Measurements from ENCODE around the gene SWI5. TPM values are rescaled to one million over a fixed set of nuclear protein-coding genes. Genes with fewer than 3 reads are reported as not detected.

SWI5 gene
- total and polyA plus RNA-seq, 9 of the 15 experiments (the other 6 are each of a cell fraction or from before 2014, with no cell fraction given), result 62.8 to 133 (median 95.9) TPM

GRCh38 chr9:128296340-128297220, 20.5 kb downstream of the SWI5 start (continued):
- 0 out of 2 replicates have a peak, but pooled peaks have one; percentile 60 for TF ChIP-seq RREB1 (CRISPR knock-in tag; IDR thresholded peaks at IDR 0.05)
- TF ChIP-seq VEZF1 (CRISPR knock-in tag; IDR thresholded peaks at IDR 0.05), result peak; percentile 72
- peak; percentile 36 for TF ChIP-seq ZBTB17 (CRISPR knock-in tag; IDR thresholded peaks at IDR 0.05)
- peak; percentile 93 for TF ChIP-seq JUND (IDR thresholded peaks at IDR 0.05; ENCODE audit: borderline replicate concordance, low read depth, low read length)
- TF ChIP-seq JUND (tag; IDR thresholded peaks at IDR 0.05; ENCODE audit: borderline replicate concordance, low read depth, low read length), result peak; percentile 91; the same call in 1 of the 3 replicates
- no peak for TF ChIP-seq ZNF263 (CRISPR knock-in tag; IDR thresholded peaks at IDR 0.05; ENCODE audit: borderline replicate concordance)
- TF ChIP-seq STAT6 (CRISPR knock-in tag; IDR thresholded peaks at IDR 0.05), result 0 out of 2 replicates have a peak, but pooled peaks have one; percentile 63
- no peak for TF ChIP-seq ZEB2 (IDR thresholded peaks at IDR 0.05)
- peak; percentile 86 for TF ChIP-seq ARID3A (IDR thresholded peaks at IDR 0.05; ENCODE audit: borderline replicate concordance, low read depth, low read length)
- no peak for TF ChIP-seq SP1 (CRISPR knock-in tag; IDR thresholded peaks at IDR 0.05)
- no peak for TF ChIP-seq RHOXF2B (CRISPR knock-in tag; conservative IDR thresholded peaks at IDR 0.05)
- TF ChIP-seq CXXC5 (CRISPR knock-in tag; IDR thresholded peaks at IDR 0.05), result peak; percentile 60
- TF ChIP-seq IRF1 (CRISPR knock-in tag; IDR thresholded peaks at IDR 0.05; ENCODE audit: borderline replicate concordance), result no peak
- no peak for TF ChIP-seq NFIC (IDR thresholded peaks at IDR 0.05)
